Heart right ventricle (tissue), 16 donors: Measurements from ENCODE around the gene DCDC2B. TPM values are rescaled to one million over a fixed set of nuclear protein-coding genes. Genes with fewer than 3 reads are reported as not detected.

Source experiments
- ATAC-seq, 8 donors: fragments of 200-7000 bp; cut with Tn5 transposase; one replicate each; pipeline ENCODE4 v1.9.1; 2020; ENCODE audit warnings: mild to moderate bottlenecking in 8 of 8, moderate library complexity in 8 of 8, moderate number of reproducible peaks in 1 of 8
- DNase-seq, 2 donors: peaks; one replicate each; pipeline ENCODE4 v3.0.0-alpha.2; 2020
- H3K27ac ChIP-seq, 10 donors: fragments of 200-600 bp; sonication (generic) in 2 of 10; one replicate each; pipeline versions ENCODE4 v1.5.0 to v1.8.0; 2020 to 2022; ENCODE audit warnings: mild to moderate bottlenecking in 3 of 10
- H3K27me3 ChIP-seq, 7 donors: fragments of 200-600 bp; one replicate each; pipeline ENCODE4 v1.8.0; 2021 to 2022; ENCODE audit warnings: mild to moderate bottlenecking in 2 of 7
- H3K36me3 ChIP-seq, 9 donors: fragments of 200-600 bp; sonication (generic) in 1 of 9; one replicate each; pipeline versions ENCODE4 v1.5.0 to v1.8.0; 2020 to 2022; ENCODE audit warnings: mild to moderate bottlenecking in 2 of 9
- H3K4me1 ChIP-seq, 9 donors: fragments of 200-600 bp; sonication (generic) in 1 of 9; one replicate each; pipeline versions ENCODE4 v1.5.0 to v1.8.0; 2020 to 2022; ENCODE audit warnings: mild to moderate bottlenecking in 4 of 9
- H3K4me3 ChIP-seq, 10 donors: fragments of 200-600 bp; sonication (generic) in 2 of 10; one replicate each; pipeline versions ENCODE4 v1.5.0 to v1.8.0; 2020 to 2022; ENCODE audit warnings: mild to moderate bottlenecking in 7 of 10, moderate library complexity in 2 of 10
- H3K9me3 ChIP-seq, 11 donors: fragments of 200-600 bp in 10 of 11; sonication (generic) in 2 of 11; one replicate each; pipeline versions ENCODE4 v1.5.0 to v1.8.0; 2013 to 2022; ENCODE audit warnings: mild to moderate bottlenecking in 2 of 11, control low read depth in 1 of 11, moderate library complexity in 1 of 11
- CTCF ChIP-seq, 9 donors: fragments of 200-600 bp; sonication (generic) in 2 of 9; IDR thresholded peaks; one replicate each; pipeline versions ENCODE4 v1.5.0 to v1.8.0; 2021 to 2022; ENCODE audit warnings: antibody characterized with exemption in 9 of 9, mild to moderate bottlenecking in 5 of 9, moderate library complexity in 1 of 9
- WGBS, 2 donors: extraction: QIAGEN DNeasy Blood & Tissue Kit; methylation state at CpG; one replicate each; pipeline ENCODE4 v1.1.7; 2013; ENCODE audit warnings: inconsistent platforms in 1 of 2; 5-methylcytosine and 5-hydroxymethylcytosine counted together
- intact Hi-C, 10 donors: fragments of 100-400 bp; cut with DNase I; formaldehyde crosslinking; loops; one replicate each; pipeline versions ENCODE4 v1.11.1 to v1.14.2; 2022
- polyA plus RNA-seq, 2 donors: library from polyadenylated mRNA; stranded (reverse); fragments of 200-250 nt; gene quantifications; one replicate each; pipeline ENCODE4 v1.2.3, GENCODE V29; 2013
- total RNA-seq, 10 donors: library from RNA; stranded (reverse); fragmentation: NEBNext Ultra II Directional in 3 of 10; extraction: Animal tissue kit (Norgen Biotek cat#: 25700) in 3 of 10; gene quantifications; one replicate each; pipeline versions ENCODE4 v1.2.1 to v1.2.4, GENCODE V29; 2021 to 2023
- donor health status: Arrhythmogenic right ventricular cardiomyopathy.
- donor health status: ischemic (EF 13 %, LVEDD 7.1; RV severe dilation, severe dysfunction).
- donor health status: healthy with polysubstance abuse.
- donor health status: DM: no; HTN: yes; CAD: no.
- donor health status: DM: no; HTN: no; CAD: no.
- donor health status: ischemic (EF 25% LVEDD 6.9; RV normal size, moderate dysfunction).
- donor health status: ischemic (EF 25% LVEDD 5.7; RV mildly dilated, moderate dysfunction).
- donor health status: healthy.
- donor health status: DM: yes; HTN: yes; CAD: no.
- donor health status: Ischemic cardiomyopathy.
- donor health status: ischemic (EF 35%, LVEDD 5.7; RV mildly dilated, moderate dysfunction).
- donor health status: nonischemic (EF 11% LVEDD 7.7; RV severe dilation, severe dysfunction).
- donor health status: DM: yes; HTN: yes; CAD: no.
- donor health status: PGD.
- donor health status: ischemic (EF 29% LVEDD 5.4; RV normal size, mild dysfunction).
- donor health status: nonischemic (EF 23%, LVEDD 6.1; RV moderate dilation, normal function).

Gene DCDC2B
- total and polyA plus RNA-seq, 12 donors, result not detected

- H3K36me3 ChIP-seq, result peaks cover 0 to 88% (median 48%) of the 10 kb centered on the region in 9 donors
- H3K27me3 ChIP-seq, result no peaks in the 10 kb centered on the region
- no peak for TF ChIP-seq CTCF (IDR thresholded peaks at IDR 0.05)
- intact Hi-C loops, result no loop called here
- no peak for DNase-seq
- H3K4me1 ChIP-seq, result peaks cover 3 to 58% (median 38%) of the 10 kb centered on the region in 9 donors
- no peak overlapping the region for H3K27ac ChIP-seq
- no peak for ATAC-seq
- H3K4me3 ChIP-seq, result no peak overlapping the region
- no peaks in the 10 kb centered on the region for H3K9me3 ChIP-seq
These were observed 24.2 kb upstream of the DCDC2B start for GRCh38 chr1:32184650-32185049.

GRCh38 chr1:32186077-32186476, 22.8 kb upstream of the DCDC2B start:
- H3K36me3 ChIP-seq, result peaks cover 0 to 100% (median 62%) of the 10 kb centered on the region in 9 donors
- TF ChIP-seq CTCF (IDR thresholded peaks at IDR 0.05), result no peak
- 91 to 98% methylated on average over 2 of the region's 2 CpGs for WGBS, 2 donors
- H3K4me3 ChIP-seq, result no peak overlapping the region
- H3K9me3 ChIP-seq, result no peaks in the 10 kb centered on the region
- ATAC-seq (no peak), DNase-seq (no peak)
- H3K27me3 ChIP-seq, result no peaks in the 10 kb centered on the region
- intact Hi-C loops, result no loop called here
- H3K27ac ChIP-seq, result no peak overlapping the region
- peaks cover 0 to 50% (median 28%) of the 10 kb centered on the region in 9 donors for H3K4me1 ChIP-seq

- peaks cover 0 to 100% (median 66%) of the 10 kb centered on the region in 9 donors for H3K36me3 ChIP-seq
These were observed 22.4 kb upstream of the DCDC2B start for GRCh38 chr1:32186491-32186890.

GRCh38 chr1:32187850-32188249, 21.0 kb upstream of the DCDC2B start:
- peaks cover 0 to 33% (median 14%) of the 10 kb centered on the region in 9 donors for H3K4me1 ChIP-seq
- DNase-seq (no peak), ATAC-seq (no peak)
- no peak for TF ChIP-seq CTCF (IDR thresholded peaks at IDR 0.05)
- 96 to 97% methylated on average over 9 of the region's 9 CpGs for WGBS, 2 donors
- H3K27ac ChIP-seq, result no peak overlapping the region
- H3K4me3 ChIP-seq, result no peak overlapping the region
- no peaks in the 10 kb centered on the region for H3K9me3 ChIP-seq
- intact Hi-C loops, result no loop called here
- no peaks in the 10 kb centered on the region for H3K27me3 ChIP-seq
- peaks cover 0 to 100% (median 78%) of the 10 kb centered on the region in 9 donors for H3K36me3 ChIP-seq

More at GRCh38 chr1:32186491-32186890, 22.4 kb upstream of the DCDC2B start:
- Histone ChIP-seq H3K4me1 (peaks cover 0 to 46% (median 24%) of the 10 kb centered on the region in 9 donors), H3K27me3 (no peaks in the 10 kb centered on the region), H3K27ac (no peak overlapping the region), H3K9me3 (no peaks in the 10 kb centered on the region), H3K4me3 (no peak overlapping the region)
- intact Hi-C loops, result no loop called here
- WGBS, 2 donors, result 85 to 87% methylated on average over 2 of the region's 2 CpGs
- TF ChIP-seq CTCF (IDR thresholded peaks at IDR 0.05), result no peak
- ATAC-seq (no peak), DNase-seq (no peak)
